NT2/D1 (cell line): ENCODE measurements around the gene NACC2.

Experiments used
- DNase-seq: peaks from one replicate; pipeline ENCODE4 v3.0.0-alpha.2; 2011; ENCODE audit warnings: low read depth, low spot score
- H3K27me3 ChIP-seq: 2 replicates; pipeline ENCODE4 v1.6.0; 2011; ENCODE audit warnings: mild to moderate bottlenecking; ENCODE audit not compliant: insufficient read length, insufficient read depth
- H3K36me3 ChIP-seq: 2 replicates; pipeline ENCODE4 v1.6.1; 2011; ENCODE audit warnings: mild to moderate bottlenecking, low read length, mixed read lengths; ENCODE audit not compliant: insufficient read depth, insufficient read length
- H3K4me1 ChIP-seq: 2 replicates; pipeline ENCODE4 v1.5.1; 2011; ENCODE audit not compliant: insufficient read depth, insufficient read length
- H3K4me3 ChIP-seq: 2 replicates; pipeline ENCODE4 v1.5.1; 2011; ENCODE audit warnings: low read depth; ENCODE audit not compliant: insufficient read length
- H3K9ac ChIP-seq: 2 replicates; pipeline ENCODE4 v1.6.0; 2011; ENCODE audit warnings: low read depth; ENCODE audit not compliant: insufficient read length
- H3K9me3 ChIP-seq: 2 replicates; pipeline ENCODE4 v1.5.1; 2011; ENCODE audit warnings: mild to moderate bottlenecking, low read length; ENCODE audit not compliant: insufficient read depth
- SUZ12 ChIP-seq: IDR thresholded peaks from 2 replicates; pipeline ENCODE4 v1.6.1; 2011; ENCODE audit not compliant: insufficient read length, insufficient read depth; ENCODE audit errors: extremely low read depth
- YY1 ChIP-seq: IDR thresholded peaks from 2 replicates; pipeline ENCODE4 v1.6.1; 2011; ENCODE audit not compliant: insufficient read length, insufficient read depth
- ZNF274 ChIP-seq: IDR thresholded peaks from 2 replicates; pipeline ENCODE4 v1.6.1; 2011; ENCODE audit warnings: mild to moderate bottlenecking, low read depth, low read length

The NACC2 gene

GRCh38 chr9:136020671-136021070, 74.4 kb downstream of the NACC2 start:
- peaks cover 28% of the 10 kb centered on the region for H3K4me1 ChIP-seq
- TF ChIP-seq SUZ12 (no peak), ZNF274 (no peak)
- H3K36me3 ChIP-seq, result peaks cover 75% of the 10 kb centered on the region
- H3K27me3 ChIP-seq, result no peaks in the 10 kb centered on the region
- no peak overlapping the region for H3K4me3 ChIP-seq
- H3K9me3 ChIP-seq, result no peaks in the 10 kb centered on the region
- DNase-seq, result no peak
- no peak overlapping the region for H3K9ac ChIP-seq

DNA sequence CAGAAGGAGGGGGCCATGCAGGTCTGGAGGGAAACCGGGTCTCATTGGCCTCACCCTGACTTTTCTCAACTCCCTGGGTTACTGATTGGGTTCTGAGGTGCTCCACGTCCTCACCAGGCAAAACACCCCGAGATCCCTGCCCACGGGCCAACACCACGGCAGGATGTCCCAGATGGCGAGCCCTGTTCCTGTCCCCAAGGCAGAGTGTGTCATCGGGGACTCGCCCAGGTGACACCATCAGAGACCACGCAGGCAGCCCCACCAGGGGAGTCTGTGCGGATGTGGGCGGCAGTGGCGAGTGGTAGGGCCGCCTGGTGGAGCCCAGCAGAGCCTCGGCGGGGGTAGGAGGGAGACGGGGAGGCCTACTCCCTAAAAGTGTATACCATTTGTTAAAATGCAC, 74.9 kb downstream of the NACC2 start:
- H3K4me1 ChIP-seq, result peaks cover 28% of the 10 kb centered on the region
- no peaks in the 10 kb centered on the region for H3K9me3 ChIP-seq
- DNase-seq, result no peak
- TF ChIP-seq ZNF274 (no peak), SUZ12 (no peak), YY1 (no peak)
- H3K36me3 ChIP-seq, result peaks cover 79% of the 10 kb centered on the region
- no peak overlapping the region for H3K9ac ChIP-seq
- H3K27me3 ChIP-seq, result no peaks in the 10 kb centered on the region
- no peak overlapping the region for H3K4me3 ChIP-seq

GRCh38 chr9:136019681-136020060, 75.4 kb downstream of the NACC2 start:
- no peak overlapping the region for H3K4me3 ChIP-seq
- peaks cover 80% of the 10 kb centered on the region for H3K36me3 ChIP-seq
- no peak for DNase-seq
- H3K9ac ChIP-seq, result no peak overlapping the region
- peaks cover 31% of the 10 kb centered on the region for H3K4me1 ChIP-seq
- no peak for TF ChIP-seq YY1
- no peaks in the 10 kb centered on the region for H3K27me3 ChIP-seq
- H3K9me3 ChIP-seq, result no peaks in the 10 kb centered on the region

- Histone ChIP-seq H3K4me1 (peaks cover 32% of the 10 kb centered on the region), H3K9me3 (no peaks in the 10 kb centered on the region), H3K27me3 (no peaks in the 10 kb centered on the region), H3K36me3 (peaks cover 79% of the 10 kb centered on the region), H3K9ac (no peak overlapping the region), H3K4me3 (no peak overlapping the region)
- no peak for DNase-seq
- no peak for TF ChIP-seq ZNF274
- TF ChIP-seq YY1, result no peak
Observed at GRCh38 chr9:136019041-136019680, 75.9 kb downstream of the NACC2 start.

GRCh38 chr9:136018257-136019031, 76.6 kb downstream of the NACC2 start:
- no peak for TF ChIP-seq SUZ12
- TF ChIP-seq YY1, result no peak
- TF ChIP-seq ZNF274, result no peak
- H3K36me3 ChIP-seq, result peaks cover 72% of the 10 kb centered on the region
- H3K27me3 ChIP-seq, result no peaks in the 10 kb centered on the region

GRCh38 chr9:136017289-136018190, 77.5 kb downstream of the NACC2 start:
- Histone ChIP-seq H3K4me3 (no peak overlapping the region), H3K27me3 (no peaks in the 10 kb centered on the region), H3K9me3 (no peaks in the 10 kb centered on the region), H3K9ac (peak overlapping the region; percentile 17), H3K36me3 (peaks cover 74% of the 10 kb centered on the region), H3K4me1 (peaks cover 36% of the 10 kb centered on the region)
- TF ChIP-seq ZNF274 (no peak), YY1 (no peak), SUZ12 (no peak)
- DNase-seq, result no peak

More at GRCh38 chr9:136018257-136019031, 76.6 kb downstream of the NACC2 start:
- Histone ChIP-seq H3K9ac (peak overlapping the region; percentile 8), H3K4me1 (peaks cover 33% of the 10 kb centered on the region), H3K4me3 (no peak overlapping the region), H3K9me3 (no peaks in the 10 kb centered on the region)
- DNase-seq, result no peak

DNA sequence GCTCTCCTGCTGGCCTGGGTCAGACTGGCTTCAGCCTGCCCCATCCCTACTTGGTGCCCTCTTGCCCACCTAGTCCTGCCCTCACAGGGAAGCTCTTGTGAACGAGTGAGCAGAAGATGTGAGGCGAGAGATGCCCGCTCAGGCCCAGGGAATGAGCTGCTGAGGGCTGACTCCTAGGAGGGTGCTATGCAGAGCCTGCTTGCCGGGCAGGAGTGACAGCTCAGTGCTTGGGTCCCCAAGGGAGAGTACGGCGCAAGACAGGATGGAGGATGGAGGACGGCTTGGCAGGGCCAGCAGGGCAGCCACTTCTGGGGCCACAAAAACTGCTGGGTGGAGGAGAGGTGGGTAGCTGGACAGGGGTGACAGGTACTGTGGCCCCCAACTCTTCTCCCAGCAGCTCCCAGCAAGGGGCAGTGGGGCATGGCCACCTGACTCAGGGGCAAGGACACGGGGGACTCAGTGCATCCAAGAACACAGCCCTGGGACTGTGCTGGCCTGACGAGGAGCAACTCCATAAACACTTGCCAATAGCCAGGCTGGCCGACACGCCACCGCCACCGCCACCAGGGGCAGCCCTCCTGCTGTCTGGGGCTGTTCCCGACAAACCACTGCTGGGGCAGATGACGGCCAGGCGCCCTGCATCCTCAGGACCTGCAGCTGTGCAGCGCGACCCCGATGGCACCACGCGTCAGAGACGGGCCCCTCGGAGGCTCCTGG, 78.4 kb downstream of the NACC2 start:
- Histone ChIP-seq H3K4me1 (peaks cover 43% of the 10 kb centered on the region), H3K9ac (no peak overlapping the region), H3K36me3 (peaks cover 75% of the 10 kb centered on the region), H3K4me3 (no peak overlapping the region), H3K27me3 (no peaks in the 10 kb centered on the region), H3K9me3 (no peaks in the 10 kb centered on the region)
- DNase-seq, result no peak
- TF ChIP-seq ZNF274 (no peak), SUZ12 (no peak), YY1 (no peak)
